WERI-Rb-1 (cell line): Measurements from ENCODE around the gene ZNF8.

Source experiments
- DNase-seq: peaks from one replicate; pipeline ENCODE4 v3.0.0-alpha.2; 2020
- H3K27ac ChIP-seq: fragments of 250-450 bp; sonication (Bioruptor Pico); 2 replicates; pipeline ENCODE4 v1.5.1; 2020; ENCODE audit warnings: mild to moderate bottlenecking, moderate library complexity
- H3K27me3 ChIP-seq: fragments of 250-450 bp; sonication (Bioruptor Pico); 2 replicates; pipeline ENCODE4 v1.5.1; 2021; ENCODE audit warnings: mild to moderate bottlenecking, low read depth, moderate library complexity; ENCODE audit not compliant: insufficient read depth, severe bottlenecking
- H3K36me3 ChIP-seq: fragments of 250-450 bp; sonication (Bioruptor Pico); 2 replicates; pipeline ENCODE4 v1.5.1; 2020; ENCODE audit warnings: mild to moderate bottlenecking, moderate library complexity
- H3K4me3 ChIP-seq: 2 replicates; pipeline ENCODE4 v1.5.1; 2011; ENCODE audit warnings: low read depth, mild to moderate bottlenecking, control low read depth, low read length
- H3K9me3 ChIP-seq: fragments of 250-450 bp; sonication (Bioruptor Pico); 2 replicates; pipeline ENCODE4 v1.5.1; 2021; ENCODE audit warnings: mild to moderate bottlenecking, moderate library complexity; ENCODE audit not compliant: severe bottlenecking
- TF ChIP-seq, protein P1 (sequence below): IDR thresholded peaks from 2 replicates; pipeline ENCODE4 v1.5.1; 2011; ENCODE audit warnings: low read depth, mild to moderate bottlenecking, control low read depth, inconsistent platforms, low read length

Gene ZNF8

DNA sequence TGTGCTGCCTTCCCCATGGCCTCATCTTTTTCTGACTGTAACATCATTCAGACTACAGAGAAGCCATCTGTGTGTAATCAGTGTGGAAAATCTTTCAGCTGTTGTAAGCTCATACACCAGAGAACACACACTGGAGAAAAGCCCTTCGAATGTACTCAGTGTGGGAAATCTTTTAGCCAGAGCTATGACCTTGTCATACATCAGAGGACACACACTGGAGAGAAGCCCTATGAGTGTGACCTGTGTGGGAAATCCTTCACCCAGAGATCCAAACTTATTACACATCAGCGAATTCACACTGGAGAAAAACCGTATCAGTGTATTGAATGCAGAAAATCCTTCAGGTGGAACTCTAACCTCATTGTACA is 17.2 kb upstream of the ZNF8 start:
- no peak for DNase-seq
- no peaks in the 10 kb centered on the region for H3K27me3 ChIP-seq
- H3K27ac ChIP-seq, result no peak overlapping the region
- H3K36me3 ChIP-seq, result peaks cover 93% of the 10 kb centered on the region
- no peak overlapping the region for H3K4me3 ChIP-seq
- TF ChIP-seq, protein P1, sequence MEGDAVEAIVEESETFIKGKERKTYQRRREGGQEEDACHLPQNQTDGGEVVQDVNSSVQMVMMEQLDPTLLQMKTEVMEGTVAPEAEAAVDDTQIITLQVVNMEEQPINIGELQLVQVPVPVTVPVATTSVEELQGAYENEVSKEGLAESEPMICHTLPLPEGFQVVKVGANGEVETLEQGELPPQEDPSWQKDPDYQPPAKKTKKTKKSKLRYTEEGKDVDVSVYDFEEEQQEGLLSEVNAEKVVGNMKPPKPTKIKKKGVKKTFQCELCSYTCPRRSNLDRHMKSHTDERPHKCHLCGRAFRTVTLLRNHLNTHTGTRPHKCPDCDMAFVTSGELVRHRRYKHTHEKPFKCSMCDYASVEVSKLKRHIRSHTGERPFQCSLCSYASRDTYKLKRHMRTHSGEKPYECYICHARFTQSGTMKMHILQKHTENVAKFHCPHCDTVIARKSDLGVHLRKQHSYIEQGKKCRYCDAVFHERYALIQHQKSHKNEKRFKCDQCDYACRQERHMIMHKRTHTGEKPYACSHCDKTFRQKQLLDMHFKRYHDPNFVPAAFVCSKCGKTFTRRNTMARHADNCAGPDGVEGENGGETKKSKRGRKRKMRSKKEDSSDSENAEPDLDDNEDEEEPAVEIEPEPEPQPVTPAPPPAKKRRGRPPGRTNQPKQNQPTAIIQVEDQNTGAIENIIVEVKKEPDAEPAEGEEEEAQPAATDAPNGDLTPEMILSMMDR, result no peak
- peaks cover 88% of the 10 kb centered on the region for H3K9me3 ChIP-seq

DNA sequence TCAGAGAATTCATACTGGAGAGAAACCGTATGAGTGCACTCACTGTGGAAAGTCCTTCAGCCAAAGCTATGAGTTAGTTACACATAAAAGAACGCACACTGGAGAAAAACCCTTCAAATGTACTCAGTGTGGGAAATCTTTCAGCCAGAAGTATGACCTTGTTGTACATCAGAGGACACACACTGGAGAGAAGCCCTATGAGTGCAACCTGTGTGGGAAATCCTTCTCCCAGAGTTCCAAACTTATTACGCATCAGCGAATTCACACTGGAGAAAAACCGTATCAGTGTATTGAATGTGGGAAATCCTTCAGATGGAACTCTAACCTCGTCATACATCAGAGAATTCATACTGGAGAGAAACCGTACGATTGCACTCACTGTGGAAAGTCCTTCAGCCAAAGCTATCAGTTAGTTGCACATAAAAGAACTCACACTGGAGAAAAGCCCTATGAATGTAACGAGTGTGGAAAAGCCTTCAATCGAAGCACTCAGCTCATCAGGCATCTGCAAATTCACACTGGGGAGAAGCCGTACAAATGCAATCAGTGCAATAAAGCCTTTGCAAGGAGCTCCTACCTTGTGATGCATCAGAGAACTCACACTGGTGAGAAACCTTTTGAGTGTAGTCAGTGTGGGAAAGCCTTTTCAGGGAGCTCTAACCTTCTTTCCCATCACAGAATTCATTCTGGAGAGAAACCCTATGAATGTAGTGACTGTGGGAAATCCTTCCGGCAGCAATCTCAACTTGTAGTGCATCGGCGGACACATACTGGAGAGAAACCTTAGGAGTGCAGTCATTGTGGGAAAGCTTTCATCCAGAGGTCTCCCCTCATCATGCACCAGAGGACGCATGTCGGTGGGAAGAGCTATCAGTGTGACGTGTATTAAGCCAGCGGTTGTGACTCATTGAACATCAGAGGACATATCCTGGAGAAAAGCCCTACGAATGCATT is 16.5 kb upstream of the ZNF8 start:
- no peak overlapping the region for H3K4me3 ChIP-seq
- peaks cover 91% of the 10 kb centered on the region for H3K9me3 ChIP-seq
- peaks cover 93% of the 10 kb centered on the region for H3K36me3 ChIP-seq
- H3K27me3 ChIP-seq, result no peaks in the 10 kb centered on the region
- TF ChIP-seq, protein P1, result no peak
- DNase-seq, result no peak
- no peak overlapping the region for H3K27ac ChIP-seq

DNA sequence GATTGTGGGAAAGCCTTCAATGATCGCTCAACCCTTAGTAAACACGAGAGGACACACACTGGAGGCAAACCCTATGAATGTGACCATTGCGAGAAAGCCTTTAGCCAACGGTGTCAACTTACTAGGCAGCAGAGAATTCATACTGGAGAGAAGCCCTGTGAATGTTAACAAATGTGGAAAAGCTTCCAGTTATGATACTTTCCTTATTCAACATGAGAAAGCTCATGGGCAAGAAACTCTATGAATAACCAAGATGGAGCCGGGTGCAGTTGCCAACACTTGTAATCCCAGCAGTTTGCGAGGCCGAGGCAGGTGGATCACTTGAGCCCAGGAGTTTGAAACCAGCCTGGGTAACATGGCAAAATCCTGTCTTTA is 15.8 kb upstream of the ZNF8 start:
- DNase-seq, result no peak
- TF ChIP-seq, protein P1, result no peak
- peaks cover 89% of the 10 kb centered on the region for H3K36me3 ChIP-seq
- H3K9me3 ChIP-seq, result peaks cover 86% of the 10 kb centered on the region
- H3K27me3 ChIP-seq, result no peaks in the 10 kb centered on the region
- no peak overlapping the region for H3K4me3 ChIP-seq
- no peak overlapping the region for H3K27ac ChIP-seq

DNA sequence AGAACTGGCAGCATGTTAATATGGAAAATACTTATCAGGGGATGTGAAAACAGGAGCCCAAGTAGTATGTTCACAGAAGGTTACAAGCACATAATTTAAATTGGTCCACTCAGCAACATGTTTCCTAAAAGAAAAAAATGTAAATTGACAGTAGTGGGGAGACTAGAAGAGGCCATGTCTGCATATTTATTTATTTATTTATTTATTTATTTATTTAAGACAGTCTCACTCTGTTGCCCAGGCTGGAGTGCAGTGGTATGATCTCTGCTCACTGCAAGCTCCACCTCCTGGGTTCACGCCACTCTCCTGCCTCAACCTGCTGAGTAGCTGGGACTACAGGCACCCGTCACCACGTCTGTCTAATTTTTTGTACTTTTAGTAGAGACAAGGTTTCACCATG is 13.7 kb upstream of the ZNF8 start:
- no peak overlapping the region for H3K4me3 ChIP-seq
- DNase-seq, result no peak
- TF ChIP-seq, protein P1, result no peak
- peaks cover 81% of the 10 kb centered on the region for H3K36me3 ChIP-seq
- no peaks in the 10 kb centered on the region for H3K27me3 ChIP-seq
- H3K9me3 ChIP-seq, result peaks cover 78% of the 10 kb centered on the region
- no peak overlapping the region for H3K27ac ChIP-seq

DNA sequence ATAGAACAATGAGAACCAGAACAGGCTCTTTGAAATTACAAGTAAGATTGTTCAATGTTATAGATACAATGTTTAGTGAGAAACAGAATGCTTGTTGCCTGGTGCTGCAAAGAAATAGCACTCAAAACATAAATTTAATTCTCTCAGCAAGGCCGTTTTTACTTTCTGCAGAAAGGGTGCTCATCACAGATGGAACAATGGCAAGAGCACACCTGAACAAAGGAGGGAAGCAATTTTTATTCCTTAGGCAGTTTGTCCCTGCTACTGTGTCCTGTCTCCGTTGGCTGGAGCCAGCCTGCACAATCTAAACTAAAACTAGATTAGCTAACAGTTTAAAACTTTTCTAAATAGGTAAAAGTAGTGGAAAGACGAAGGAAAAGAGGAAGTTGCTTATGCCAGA is 10.4 kb upstream of the ZNF8 start:
- peaks cover 55% of the 10 kb centered on the region for H3K9me3 ChIP-seq
- H3K36me3 ChIP-seq, result peaks cover 75% of the 10 kb centered on the region
- H3K27me3 ChIP-seq, result no peaks in the 10 kb centered on the region
- TF ChIP-seq, protein P1, result no peak
- no peak overlapping the region for H3K27ac ChIP-seq
- no peak for DNase-seq
- H3K4me3 ChIP-seq, result no peak overlapping the region
